HL-60 (cell line): ENCODE results near the gene ROR2.
"Not testable (repeated sequence)": the region's sequence is repeated elsewhere in the genome, so short reads cannot be mapped to it uniquely, and the experiment has no call there.

Experiments
- DNase-seq, 2 experiments: peaks; one replicate each; pipeline ENCODE4 v3.0.0-alpha.2; 2010 to 2020; ENCODE audit warnings: low read depth in 1 of 2, low spot score in 1 of 2
- H3K27ac ChIP-seq: fragments of 250-450 bp; sonication (Bioruptor Pico); replicated peaks from 2 replicates; pipeline ENCODE4 v1.5.1; 2020; ENCODE audit warnings: mild to moderate bottlenecking, moderate library complexity
- H3K27me3 ChIP-seq: fragments of 250-450 bp; sonication (Bioruptor Pico); 2 replicates; pipeline ENCODE4 v1.5.1; 2021; ENCODE audit warnings: mild to moderate bottlenecking, moderate library complexity; ENCODE audit not compliant: insufficient read depth, poor library complexity, severe bottlenecking
- H3K4me3 ChIP-seq: replicated peaks from 2 replicates; pipeline ENCODE4 v1.5.1; 2011; ENCODE audit warnings: mild to moderate bottlenecking, control low read depth, low read length; ENCODE audit not compliant: insufficient read depth
- GABPA ChIP-seq: IDR thresholded peaks from 2 replicates; pipeline ENCODE4 v1.6.1; 2012; ENCODE audit warnings: low read depth
- POLR2AphosphoS5 ChIP-seq: IDR thresholded peaks from 2 replicates; pipeline ENCODE4 v1.6.1; 2012; ENCODE audit warnings: low read depth
- SPI1 ChIP-seq: IDR thresholded peaks from 2 replicates; pipeline ENCODE4 v1.6.1; 2012; ENCODE audit warnings: low read depth, mild to moderate bottlenecking, borderline replicate concordance
- TF ChIP-seq, protein P1 (sequence below): IDR thresholded peaks from one replicate; pipeline ENCODE4 v1.5.1; 2011; ENCODE audit warnings: low read length, control low read depth, inconsistent platforms; ENCODE audit not compliant: insufficient read depth
- TF ChIP-seq, protein P2 (sequence below): IDR thresholded peaks from 2 replicates; pipeline ENCODE4 v1.6.1; 2012; ENCODE audit warnings: low read depth; ENCODE audit not compliant: insufficient replicate concordance

Gene ROR2

DNA sequence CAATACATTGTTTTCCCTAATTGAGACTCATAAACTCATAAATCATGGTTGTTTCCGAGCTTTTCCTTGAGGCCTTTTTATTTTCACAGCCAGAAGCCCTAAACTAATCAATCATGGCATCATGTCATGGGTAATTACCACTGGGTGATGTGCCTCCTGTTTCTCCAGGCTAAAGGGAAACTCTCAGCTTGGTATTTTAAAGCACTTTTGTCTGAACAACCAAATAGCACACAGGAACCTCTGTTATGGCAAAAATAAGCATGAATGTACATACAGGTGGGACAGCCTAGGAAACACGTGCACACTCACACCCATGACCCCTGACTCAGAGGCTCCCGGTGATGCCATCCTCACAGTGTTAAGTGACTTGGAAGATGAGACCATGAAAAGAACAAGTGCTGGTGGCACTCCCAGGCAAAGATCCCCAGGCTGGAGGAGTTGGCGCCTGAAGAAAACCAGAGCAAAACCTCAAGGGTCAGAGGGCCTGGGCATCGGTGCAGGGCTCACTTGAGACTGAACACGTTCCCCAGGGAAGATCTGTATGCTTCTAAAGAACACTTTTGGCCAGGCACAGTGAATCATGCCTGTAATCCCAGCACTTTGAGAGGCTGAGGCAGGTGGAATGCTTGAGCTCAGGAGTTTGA is 154.3 kb downstream of the ROR2 start:
- DNase-seq = no peak
- H3K27ac ChIP-seq = no peak overlapping the region
- H3K27me3 ChIP-seq = no peaks in the 10 kb centered on the region
- no peak overlapping the region for H3K4me3 ChIP-seq
- TF ChIP-seq SPI1 = no peak
- TF ChIP-seq GABPA = no peak
- TF ChIP-seq, protein P1, sequence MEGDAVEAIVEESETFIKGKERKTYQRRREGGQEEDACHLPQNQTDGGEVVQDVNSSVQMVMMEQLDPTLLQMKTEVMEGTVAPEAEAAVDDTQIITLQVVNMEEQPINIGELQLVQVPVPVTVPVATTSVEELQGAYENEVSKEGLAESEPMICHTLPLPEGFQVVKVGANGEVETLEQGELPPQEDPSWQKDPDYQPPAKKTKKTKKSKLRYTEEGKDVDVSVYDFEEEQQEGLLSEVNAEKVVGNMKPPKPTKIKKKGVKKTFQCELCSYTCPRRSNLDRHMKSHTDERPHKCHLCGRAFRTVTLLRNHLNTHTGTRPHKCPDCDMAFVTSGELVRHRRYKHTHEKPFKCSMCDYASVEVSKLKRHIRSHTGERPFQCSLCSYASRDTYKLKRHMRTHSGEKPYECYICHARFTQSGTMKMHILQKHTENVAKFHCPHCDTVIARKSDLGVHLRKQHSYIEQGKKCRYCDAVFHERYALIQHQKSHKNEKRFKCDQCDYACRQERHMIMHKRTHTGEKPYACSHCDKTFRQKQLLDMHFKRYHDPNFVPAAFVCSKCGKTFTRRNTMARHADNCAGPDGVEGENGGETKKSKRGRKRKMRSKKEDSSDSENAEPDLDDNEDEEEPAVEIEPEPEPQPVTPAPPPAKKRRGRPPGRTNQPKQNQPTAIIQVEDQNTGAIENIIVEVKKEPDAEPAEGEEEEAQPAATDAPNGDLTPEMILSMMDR = no peak
- TF ChIP-seq, protein P2, sequence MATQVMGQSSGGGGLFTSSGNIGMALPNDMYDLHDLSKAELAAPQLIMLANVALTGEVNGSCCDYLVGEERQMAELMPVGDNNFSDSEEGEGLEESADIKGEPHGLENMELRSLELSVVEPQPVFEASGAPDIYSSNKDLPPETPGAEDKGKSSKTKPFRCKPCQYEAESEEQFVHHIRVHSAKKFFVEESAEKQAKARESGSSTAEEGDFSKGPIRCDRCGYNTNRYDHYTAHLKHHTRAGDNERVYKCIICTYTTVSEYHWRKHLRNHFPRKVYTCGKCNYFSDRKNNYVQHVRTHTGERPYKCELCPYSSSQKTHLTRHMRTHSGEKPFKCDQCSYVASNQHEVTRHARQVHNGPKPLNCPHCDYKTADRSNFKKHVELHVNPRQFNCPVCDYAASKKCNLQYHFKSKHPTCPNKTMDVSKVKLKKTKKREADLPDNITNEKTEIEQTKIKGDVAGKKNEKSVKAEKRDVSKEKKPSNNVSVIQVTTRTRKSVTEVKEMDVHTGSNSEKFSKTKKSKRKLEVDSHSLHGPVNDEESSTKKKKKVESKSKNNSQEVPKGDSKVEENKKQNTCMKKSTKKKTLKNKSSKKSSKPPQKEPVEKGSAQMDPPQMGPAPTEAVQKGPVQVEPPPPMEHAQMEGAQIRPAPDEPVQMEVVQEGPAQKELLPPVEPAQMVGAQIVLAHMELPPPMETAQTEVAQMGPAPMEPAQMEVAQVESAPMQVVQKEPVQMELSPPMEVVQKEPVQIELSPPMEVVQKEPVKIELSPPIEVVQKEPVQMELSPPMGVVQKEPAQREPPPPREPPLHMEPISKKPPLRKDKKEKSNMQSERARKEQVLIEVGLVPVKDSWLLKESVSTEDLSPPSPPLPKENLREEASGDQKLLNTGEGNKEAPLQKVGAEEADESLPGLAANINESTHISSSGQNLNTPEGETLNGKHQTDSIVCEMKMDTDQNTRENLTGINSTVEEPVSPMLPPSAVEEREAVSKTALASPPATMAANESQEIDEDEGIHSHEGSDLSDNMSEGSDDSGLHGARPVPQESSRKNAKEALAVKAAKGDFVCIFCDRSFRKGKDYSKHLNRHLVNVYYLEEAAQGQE = no peak
- TF ChIP-seq POLR2AphosphoS5 = no peak

DNA sequence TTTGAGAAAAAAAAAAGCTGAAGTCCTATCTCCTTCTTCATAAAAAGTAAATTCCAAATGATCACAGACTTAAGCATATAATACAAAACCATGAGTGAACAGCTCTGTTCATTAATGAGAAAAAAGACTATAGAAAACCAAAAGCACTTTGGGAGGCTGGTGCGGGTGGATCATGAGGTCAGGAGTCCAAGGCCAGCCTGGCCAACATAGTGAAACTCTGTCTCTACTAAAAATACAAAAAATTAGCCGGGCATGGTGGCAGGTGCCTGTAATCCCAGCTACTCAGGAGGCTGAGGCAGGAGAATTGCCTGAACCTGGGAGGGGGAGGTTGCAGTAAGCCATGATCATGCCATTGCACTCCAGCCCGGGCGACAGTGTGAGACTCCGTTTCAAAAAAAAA is 156.7 kb downstream of the ROR2 start:
- H3K27ac ChIP-seq, H3K4me3 ChIP-seq, DNase-seq, H3K27me3 ChIP-seq: not testable (repeated sequence)

DNA sequence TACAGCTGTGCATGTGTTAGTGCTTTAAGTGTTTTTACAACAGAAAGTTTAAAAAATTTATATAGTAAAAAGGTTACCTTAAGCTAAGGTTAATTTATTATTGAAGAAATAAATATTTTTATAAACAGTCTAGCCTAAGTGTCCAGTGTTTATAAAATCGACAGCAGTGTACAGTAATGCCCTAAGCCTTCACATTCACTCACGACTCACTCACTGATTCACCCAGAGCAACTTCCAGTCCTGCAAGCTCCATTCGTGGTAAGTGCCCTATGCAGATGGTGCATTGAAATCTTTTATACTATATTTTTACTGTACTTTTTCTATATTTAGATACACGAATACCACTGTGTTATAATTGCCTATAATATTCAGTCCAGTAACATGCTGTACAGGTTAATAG is 159.1 kb downstream of the ROR2 start:
- Histone ChIP-seq H3K27ac (no peak overlapping the region), H3K4me3 (no peak overlapping the region), H3K27me3 (no peaks in the 10 kb centered on the region)
- TF ChIP-seq GABPA (no peak), SPI1 (no peak), POLR2AphosphoS5 (no peak)
- TF ChIP-seq, protein P1 = no peak
- TF ChIP-seq, protein P2 = no peak
- no peak for DNase-seq

DNA sequence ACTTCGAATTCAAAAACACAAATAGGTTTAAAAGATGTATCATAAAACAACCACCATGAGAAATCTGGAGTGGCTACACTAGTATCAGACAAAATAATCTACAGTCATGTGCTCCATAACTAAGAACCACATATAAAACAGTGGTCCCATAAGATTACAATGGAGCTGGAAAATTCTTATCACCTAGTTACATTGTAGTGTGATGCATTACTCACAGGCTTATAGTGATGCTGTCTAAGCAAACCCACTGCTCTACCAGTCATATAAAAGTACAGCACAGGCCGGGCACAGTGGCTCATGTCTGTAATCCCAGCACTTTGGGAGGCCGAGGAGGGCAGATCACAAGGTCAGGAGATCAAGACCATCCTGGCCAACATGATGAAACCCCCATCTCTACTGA is 160.1 kb downstream of the ROR2 start:
- Histone ChIP-seq H3K4me3 (no peak overlapping the region), H3K27ac (no peak overlapping the region), H3K27me3 (no peaks in the 10 kb centered on the region)
- TF ChIP-seq, protein P1 = no peak
- TF ChIP-seq, protein P2 = no peak
- no peak for DNase-seq
